Mucosa of rectum (tissue), 2 donors: Measurements from ENCODE around the gene NT5C1B.

Source experiments
- H3K27ac ChIP-seq, 2 donors: one replicate each; pipeline ENCODE4 v1.7.0; 2013; ENCODE audit warnings: inconsistent platforms in 2 of 2, low read depth in 2 of 2, low read length in 2 of 2
- H3K27me3 ChIP-seq, 2 donors: one replicate each; pipeline ENCODE4 v1.7.0; 2013; ENCODE audit warnings: low read length in 2 of 2; ENCODE audit not compliant: control insufficient read depth in 2 of 2, insufficient read depth in 2 of 2
- H3K36me3 ChIP-seq, 2 donors: one replicate each; pipeline ENCODE4 v1.7.0; 2013; ENCODE audit warnings: low read length in 2 of 2; ENCODE audit not compliant: control insufficient read depth in 2 of 2, insufficient read depth in 2 of 2
- H3K4me1 ChIP-seq, 2 donors: one replicate each; pipeline ENCODE4 v1.7.0; 2013; ENCODE audit warnings: low read length in 2 of 2, mild to moderate bottlenecking in 1 of 2; ENCODE audit not compliant: control insufficient read depth in 2 of 2, insufficient read depth in 2 of 2
- H3K4me3 ChIP-seq, 2 donors: one replicate each; pipeline ENCODE4 v1.7.0; 2013; ENCODE audit warnings: low read length in 2 of 2
- H3K9ac ChIP-seq, 2 donors: one replicate each; pipeline ENCODE4 v1.7.0; 2013; ENCODE audit warnings: low read length in 2 of 2, low read depth in 1 of 2, mild to moderate bottlenecking in 1 of 2
- H3K9me3 ChIP-seq, 2 donors: one replicate each; pipeline ENCODE4 v1.7.0; 2013; ENCODE audit warnings: low read length in 2 of 2; ENCODE audit not compliant: control insufficient read depth in 2 of 2
- donor health status: healthy.
- donor health status: Normal muscosa, but diverticular disease.

The NT5C1B gene

DNA sequence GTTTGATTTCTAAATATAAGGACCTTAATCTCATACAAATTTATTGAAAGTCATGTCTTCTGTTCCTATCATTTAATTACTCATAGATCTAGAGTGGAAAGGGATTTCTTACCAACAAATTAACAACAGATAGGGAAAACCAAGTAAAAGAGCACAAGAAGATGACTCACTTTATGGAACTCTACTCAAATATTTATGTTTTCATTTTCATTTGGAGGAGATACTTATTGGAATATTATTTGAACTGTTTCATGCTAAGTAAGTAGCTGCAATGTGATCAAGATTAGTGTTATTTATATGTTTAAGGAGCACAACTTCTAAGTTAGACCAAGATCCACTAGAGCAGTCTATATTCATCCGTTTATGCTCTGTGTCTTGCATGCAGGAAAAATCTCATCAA is 1.3 kb downstream of the NT5C1B start:
- no peak overlapping the region for H3K4me3 ChIP-seq
- no peaks in the 10 kb centered on the region for H3K4me1 ChIP-seq
- no peaks in the 10 kb centered on the region for H3K36me3 ChIP-seq
- no peaks in the 10 kb centered on the region for H3K9me3 ChIP-seq
- H3K27me3 ChIP-seq = no peaks in the 10 kb centered on the region
- H3K9ac ChIP-seq = no peak overlapping the region
- no peak overlapping the region for H3K27ac ChIP-seq

DNA sequence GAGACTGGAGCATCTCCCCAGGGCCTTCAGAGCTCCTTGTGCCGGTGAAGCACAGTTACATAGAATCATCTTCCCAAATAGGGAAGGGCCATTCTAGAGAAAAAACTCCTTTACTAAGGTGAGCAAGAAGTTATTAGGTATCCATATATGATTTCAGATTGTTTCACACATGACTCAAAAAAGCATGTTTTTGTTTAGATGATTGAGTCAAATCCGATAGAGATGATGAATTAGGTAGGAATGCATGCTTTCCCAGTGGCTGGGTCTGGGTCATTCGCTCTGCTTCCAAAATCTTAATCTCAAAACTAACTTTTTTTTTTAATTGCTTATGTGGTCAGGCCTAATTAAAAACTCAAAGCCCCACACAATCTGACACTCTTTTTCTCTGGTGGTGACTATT is 3.8 kb downstream of the NT5C1B start:
- H3K36me3 ChIP-seq = no peaks in the 10 kb centered on the region
- no peaks in the 10 kb centered on the region for H3K27me3 ChIP-seq
- H3K4me1 ChIP-seq = no peaks in the 10 kb centered on the region
- no peaks in the 10 kb centered on the region for H3K9me3 ChIP-seq
- H3K9ac ChIP-seq = no peak overlapping the region
- no peak overlapping the region for H3K27ac ChIP-seq
- H3K4me3 ChIP-seq = no peak overlapping the region

DNA sequence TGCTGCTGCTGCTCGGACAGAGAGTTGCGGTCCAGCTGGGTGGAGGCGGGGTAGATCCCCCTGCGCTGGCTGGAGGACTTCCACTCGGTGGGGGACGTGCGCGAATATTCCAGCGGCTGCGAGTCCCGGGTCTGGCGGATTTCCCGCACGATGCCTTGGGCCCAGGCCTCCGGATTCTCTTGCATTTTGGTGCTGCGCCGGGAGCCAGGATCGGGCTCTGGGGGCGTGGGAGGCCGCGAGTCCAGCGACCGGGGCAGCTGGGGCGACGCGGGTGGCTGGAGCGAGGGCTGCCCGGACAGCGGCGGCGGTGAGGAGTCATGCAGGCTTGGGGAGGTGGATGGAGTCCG is 4.8 kb downstream of the NT5C1B start:
- H3K9ac ChIP-seq = no peak overlapping the region
- H3K27me3 ChIP-seq = no peaks in the 10 kb centered on the region
- H3K4me1 ChIP-seq = no peaks in the 10 kb centered on the region
- H3K36me3 ChIP-seq = no peaks in the 10 kb centered on the region
- H3K9me3 ChIP-seq = no peaks in the 10 kb centered on the region
- H3K27ac ChIP-seq = no peak overlapping the region
- H3K4me3 ChIP-seq = no peak overlapping the region

DNA sequence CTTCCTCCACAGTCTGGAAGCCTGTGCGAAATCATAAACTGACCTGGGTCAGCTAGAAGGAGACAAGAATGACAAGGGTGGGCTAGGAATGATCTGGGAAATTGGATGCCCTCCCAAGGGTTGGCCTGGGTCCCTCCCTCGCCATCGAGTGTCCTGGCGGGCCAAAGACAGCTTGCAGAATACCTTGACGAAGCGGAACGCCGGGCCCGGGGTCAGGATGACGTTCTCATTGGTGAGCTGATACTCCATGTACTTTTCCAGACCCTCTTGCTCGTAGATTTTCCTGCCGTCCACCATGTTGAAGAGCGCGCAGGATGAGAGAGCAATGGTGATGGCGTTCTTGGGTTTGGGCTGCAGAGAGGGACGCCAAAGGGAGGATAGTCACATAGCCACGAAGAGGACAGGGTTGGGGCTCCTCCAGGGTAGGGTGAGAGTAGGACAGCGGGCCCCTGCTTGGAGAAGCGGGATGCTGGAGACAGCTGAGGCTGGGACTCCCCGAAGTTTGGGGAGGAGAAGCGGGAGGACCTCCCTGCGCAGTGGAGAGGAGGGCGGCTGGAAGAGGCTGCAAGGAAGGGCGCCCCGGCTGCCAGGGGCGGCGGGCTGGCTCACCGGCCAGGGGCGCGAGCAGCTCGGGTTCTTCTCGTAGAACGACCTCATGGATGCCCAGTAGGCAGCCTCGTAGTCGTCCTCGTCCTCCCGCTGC is 5.3 kb downstream of the NT5C1B start:
- H3K27me3 ChIP-seq = no peaks in the 10 kb centered on the region
- no peak overlapping the region for H3K27ac ChIP-seq
- H3K4me1 ChIP-seq = no peaks in the 10 kb centered on the region
- H3K9me3 ChIP-seq = no peaks in the 10 kb centered on the region
- H3K4me3 ChIP-seq = no peak overlapping the region
- no peaks in the 10 kb centered on the region for H3K36me3 ChIP-seq
- no peak overlapping the region for H3K9ac ChIP-seq

DNA sequence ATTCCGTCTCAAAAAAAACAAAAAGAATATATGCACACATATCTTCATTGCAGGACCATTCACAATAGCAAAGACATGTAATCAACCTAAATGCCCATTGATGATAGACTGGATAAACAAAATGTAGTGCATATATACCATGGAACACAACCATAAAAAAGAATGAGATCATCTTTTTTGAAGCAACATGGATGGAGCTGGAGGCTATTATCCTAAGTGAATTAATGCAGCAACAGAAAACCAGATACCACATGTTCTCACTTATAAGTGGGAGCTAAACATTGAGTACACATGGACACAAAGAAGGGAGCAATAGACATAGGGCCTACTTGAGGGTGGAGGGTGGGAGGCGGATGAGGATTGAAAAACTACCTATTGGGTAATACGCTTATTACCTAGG is 8.8 kb downstream of the NT5C1B start:
- no peaks in the 10 kb centered on the region for H3K4me1 ChIP-seq
- no peak overlapping the region for H3K27ac ChIP-seq
- no peaks in the 10 kb centered on the region for H3K9me3 ChIP-seq
- H3K4me3 ChIP-seq = no peak overlapping the region
- H3K27me3 ChIP-seq = no peaks in the 10 kb centered on the region
- no peak overlapping the region for H3K9ac ChIP-seq
- no peaks in the 10 kb centered on the region for H3K36me3 ChIP-seq

DNA sequence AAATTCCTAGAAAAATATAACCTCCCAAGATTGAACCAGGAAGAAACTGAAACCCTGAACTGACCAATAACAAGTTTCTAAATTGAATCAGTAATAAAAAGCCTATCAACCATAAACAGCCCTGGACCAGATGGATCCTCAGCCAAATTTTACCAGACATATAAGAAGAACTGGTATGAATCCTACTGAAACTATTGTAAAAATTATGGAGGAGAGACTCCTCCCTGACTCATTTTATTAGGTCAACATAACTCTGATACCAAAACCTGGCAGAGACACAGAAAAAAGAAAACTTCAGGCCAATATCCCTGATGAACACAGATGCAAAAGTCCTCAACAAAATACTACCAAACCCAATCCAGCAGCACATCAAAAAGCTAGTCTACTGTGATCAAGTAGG is 11.3 kb downstream of the NT5C1B start:
- Histone ChIP-seq H3K36me3 (no peaks in the 10 kb centered on the region), H3K4me1 (no peaks in the 10 kb centered on the region), H3K9ac (no peak overlapping the region), H3K4me3 (no peak overlapping the region), H3K27me3 (no peaks in the 10 kb centered on the region), H3K9me3 (no peaks in the 10 kb centered on the region), H3K27ac (no peak overlapping the region)

DNA sequence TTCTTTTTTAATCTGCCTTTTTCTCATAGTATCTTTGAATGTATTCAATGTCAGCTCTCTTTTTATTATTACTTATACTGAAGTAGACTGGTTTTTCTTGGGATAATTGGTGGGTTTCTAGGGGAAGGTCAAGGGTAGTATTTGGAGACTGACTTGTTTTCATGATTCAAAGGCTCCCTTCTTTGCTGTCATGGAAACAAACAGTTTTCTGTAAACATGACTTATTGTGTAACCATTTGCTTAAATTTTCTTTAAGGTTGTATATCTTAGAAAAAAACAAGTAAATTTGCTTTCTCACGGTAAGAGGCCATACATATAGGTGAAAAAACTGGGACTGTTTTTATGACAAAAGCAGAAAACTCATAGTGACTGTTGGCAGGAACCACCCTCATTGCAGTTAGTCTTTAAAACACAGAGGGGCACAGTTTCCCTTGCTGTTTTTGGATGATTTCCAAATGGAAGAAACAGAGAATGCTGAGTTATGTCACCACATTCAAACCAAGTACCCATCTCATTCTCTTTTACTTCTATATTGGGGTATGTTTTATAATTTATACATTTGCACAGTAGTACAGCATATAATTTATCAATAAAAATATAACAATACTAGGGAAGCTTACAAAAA is 23.1 kb downstream of the NT5C1B start:
- Histone ChIP-seq H3K27me3 (no peaks in the 10 kb centered on the region), H3K4me1 (peaks cover 0 to under 1% of the 10 kb centered on the region in 2 donors), H3K36me3 (peaks cover 0 to 3% of the 10 kb centered on the region in 2 donors), H3K4me3 (no peak overlapping the region), H3K27ac (no peak overlapping the region), H3K9ac (no peak overlapping the region), H3K9me3 (no peaks in the 10 kb centered on the region)

DNA sequence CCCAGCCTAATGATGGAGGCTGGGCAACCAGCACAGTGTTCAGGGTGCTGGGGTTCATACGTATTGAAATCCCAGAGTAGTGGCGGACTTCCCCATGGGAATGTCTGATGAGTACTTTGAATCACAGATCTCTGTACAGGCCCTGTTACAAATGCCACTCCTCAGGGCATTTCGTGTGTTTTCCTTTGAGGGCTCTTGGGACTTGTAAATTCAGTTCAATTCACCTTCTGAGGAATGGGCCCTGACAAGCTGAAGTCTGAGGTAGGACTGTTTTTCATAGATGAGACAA is 28.6 kb downstream of the NT5C1B start:
- H3K4me1 ChIP-seq = peaks cover 8 to 14% of the 10 kb centered on the region in 2 donors

DNA sequence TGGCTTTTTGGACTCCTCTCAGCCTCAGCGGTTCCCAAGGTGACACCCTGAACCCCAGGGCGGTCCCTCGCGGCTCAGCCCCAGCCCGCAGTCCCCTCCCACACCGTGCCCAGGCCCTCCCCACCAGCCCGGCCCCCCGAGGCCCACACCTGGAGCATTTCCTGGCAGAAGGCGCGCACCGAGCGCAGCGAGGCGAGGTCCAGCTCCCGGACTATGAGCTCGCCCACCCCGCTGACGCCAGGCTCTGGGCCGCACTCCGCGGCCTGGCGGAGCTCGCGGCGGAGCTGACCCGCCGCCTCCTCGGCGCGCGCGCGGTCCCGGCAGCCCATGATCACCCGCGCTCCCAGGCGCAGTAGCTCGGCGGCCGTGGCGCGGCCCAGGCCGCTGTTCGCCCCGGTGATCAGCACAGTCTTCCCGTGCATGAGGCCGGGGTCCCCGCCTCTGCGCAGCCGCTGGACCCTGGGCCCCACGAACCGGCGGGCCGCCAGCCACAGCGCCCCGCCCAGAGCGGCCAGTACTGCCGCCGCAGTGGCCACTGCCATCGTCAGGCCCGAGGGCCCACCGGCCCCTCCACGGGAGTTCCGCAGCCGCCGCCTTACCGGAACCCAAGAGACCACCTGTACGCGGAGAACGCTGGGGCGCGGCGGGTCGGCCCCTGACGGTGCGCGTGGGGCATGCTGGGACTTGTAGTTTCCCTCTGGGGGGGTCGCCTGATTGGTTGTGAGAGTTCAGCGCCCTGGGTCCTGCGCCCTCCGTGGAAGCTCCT is 29.2 kb downstream of the NT5C1B start, which contains the start of gene RDH14:
Gene RDH14 (minus strand): TSS at position 623 of the 766 bp plus-strand sequence. CDS start 81 bp downstream, at position 542.
- Histone ChIP-seq H3K27ac (peak within 1 kb of the TSS; percentile 97), H3K9me3 (no peaks in the 10 kb centered on the region), H3K36me3 (peaks cover 1 to 4% of the 10 kb centered on the region in 2 donors), H3K9ac (peak within 1 kb of the TSS; percentile 76 to 97), H3K4me3 (peak within 1 kb of the TSS; percentile 75 to 83), H3K4me1 (peaks cover 8 to 14% of the 10 kb centered on the region in 2 donors), H3K27me3 (no peaks in the 10 kb centered on the region)

More for the DNA sequence above, 28.6 kb downstream of the NT5C1B start:
- peak overlapping the region; percentile 76 to 97 for H3K9ac ChIP-seq
- peak overlapping the region; percentile 75 to 83 for H3K4me3 ChIP-seq
- no peaks in the 10 kb centered on the region for H3K27me3 ChIP-seq
- no peaks in the 10 kb centered on the region for H3K9me3 ChIP-seq
- peak overlapping the region; percentile 97 for H3K27ac ChIP-seq
- no peaks in the 10 kb centered on the region for H3K36me3 ChIP-seq

DNA sequence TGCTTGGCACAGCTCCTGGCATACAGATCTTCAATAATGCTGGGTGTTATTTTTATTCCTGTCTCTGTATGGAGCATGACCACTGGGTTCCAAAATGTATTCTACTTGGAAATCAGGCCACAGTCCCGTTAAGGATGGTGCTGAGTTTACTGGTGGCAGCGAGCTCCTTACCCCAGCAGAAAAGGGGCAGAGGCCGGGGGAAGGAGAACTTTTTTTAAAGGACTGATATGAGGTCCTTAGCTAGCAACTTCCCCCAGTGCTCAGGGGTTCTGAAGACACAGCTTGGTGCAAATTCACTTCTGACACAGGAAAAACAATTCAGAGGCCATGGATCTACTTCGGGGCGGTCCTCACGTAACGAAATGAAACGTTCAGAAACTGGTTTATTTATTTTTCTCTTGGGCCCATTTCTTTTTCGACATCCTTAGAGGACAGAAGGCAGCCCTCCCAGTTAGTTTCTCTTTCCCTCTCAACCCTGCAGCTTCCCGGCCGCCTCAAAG is 29.8 kb downstream of the NT5C1B start:
- H3K4me1 ChIP-seq = peaks cover 8 to 14% of the 10 kb centered on the region in 2 donors
- H3K27me3 ChIP-seq = no peaks in the 10 kb centered on the region
- H3K9me3 ChIP-seq = no peaks in the 10 kb centered on the region
- H3K36me3 ChIP-seq = peaks cover 4 to 7% of the 10 kb centered on the region in 2 donors
- peak overlapping the region; percentile 75 to 83 for H3K4me3 ChIP-seq
- peak overlapping the region; percentile 76 to 97 for H3K9ac ChIP-seq
- H3K27ac ChIP-seq = peak overlapping the region; percentile 97
